MG63 (cell line): Measurements from ENCODE around the gene CSF2. TPM values are rescaled to one million over a fixed set of nuclear protein-coding genes. Genes with fewer than 3 reads are reported as not detected.

Source experiments
- DNase-seq: peaks from one replicate; pipeline ENCODE4 v3.0.0-alpha.2; 2020
- H3K27me3 ChIP-seq: fragments of 250-450 bp; sonication (Bioruptor Pico); 2 replicates; pipeline ENCODE4 v1.5.1; 2020; ENCODE audit warnings: mild to moderate bottlenecking, moderate library complexity
- H3K36me3 ChIP-seq: fragments of 250-450 bp; sonication (Bioruptor Pico); 2 replicates; pipeline ENCODE4 v1.5.1; 2020; ENCODE audit warnings: mild to moderate bottlenecking, moderate library complexity
- H3K4me3 ChIP-seq: fragments of 250-450 bp; sonication (Bioruptor Pico); 2 replicates; pipeline ENCODE4 v1.5.1; 2020; ENCODE audit warnings: mild to moderate bottlenecking, moderate library complexity
- H3K9me3 ChIP-seq: fragments of 250-450 bp; sonication (Bioruptor Pico); 2 replicates; pipeline ENCODE4 v1.5.1; 2020; ENCODE audit warnings: mild to moderate bottlenecking, moderate library complexity
- total RNA-seq: library from RNA; depleted of rRNA; stranded (reverse); fragments of >200 nt; shearing (Covaris generic); gene quantifications from 2 replicates; pipeline ENCODE4 v1.2.3, GENCODE V29; 2014; ENCODE audit warnings: low replicate concordance

CSF2 gene
- total RNA-seq, 1 experiment from 2014 or later, result not detected

DNA sequence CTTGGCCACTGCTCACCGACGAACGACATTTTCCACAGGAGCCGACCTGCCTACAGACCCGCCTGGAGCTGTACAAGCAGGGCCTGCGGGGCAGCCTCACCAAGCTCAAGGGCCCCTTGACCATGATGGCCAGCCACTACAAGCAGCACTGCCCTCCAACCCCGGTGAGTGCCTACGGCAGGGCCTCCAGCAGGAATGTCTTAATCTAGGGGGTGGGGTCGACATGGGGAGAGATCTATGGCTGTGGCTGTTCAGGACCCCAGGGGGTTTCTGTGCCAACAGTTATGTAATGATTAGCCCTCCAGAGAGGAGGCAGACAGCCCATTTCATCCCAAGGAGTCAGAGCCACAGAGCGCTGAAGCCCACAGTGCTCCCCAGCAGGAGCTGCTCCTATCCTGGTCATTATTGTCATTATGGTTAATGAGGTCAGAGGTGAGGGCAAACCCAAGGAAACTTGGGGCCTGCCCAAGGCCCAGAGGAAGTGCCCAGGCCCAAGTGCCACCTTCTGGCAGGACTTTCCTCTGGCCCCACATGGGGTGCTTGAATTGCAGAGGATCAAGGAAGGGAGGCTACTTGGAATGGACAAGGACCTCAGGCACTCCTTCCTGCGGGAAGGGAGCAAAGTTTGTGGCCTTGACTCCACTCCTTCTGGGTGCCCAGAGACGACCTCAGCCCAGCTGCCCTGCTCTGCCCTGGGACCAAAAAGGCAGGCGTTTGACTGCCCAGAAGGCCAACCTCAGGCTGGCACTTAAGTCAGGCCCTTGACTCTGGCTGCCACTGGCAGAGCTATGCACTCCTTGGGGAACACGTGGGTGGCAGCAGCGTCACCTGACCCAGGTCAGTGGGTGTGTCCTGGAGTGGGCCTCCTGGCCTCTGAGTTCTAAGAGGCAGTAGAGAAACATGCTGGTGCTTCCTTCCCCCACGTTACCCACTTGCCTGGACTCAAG, 1.5 kb downstream of the CSF2 start:
- no peaks in the 10 kb centered on the region for H3K27me3 ChIP-seq
- H3K4me3 ChIP-seq, result no peak overlapping the region
- no peaks in the 10 kb centered on the region for H3K9me3 ChIP-seq
- no peaks in the 10 kb centered on the region for H3K36me3 ChIP-seq
- DNase-seq, result peak; percentile 35

DNA sequence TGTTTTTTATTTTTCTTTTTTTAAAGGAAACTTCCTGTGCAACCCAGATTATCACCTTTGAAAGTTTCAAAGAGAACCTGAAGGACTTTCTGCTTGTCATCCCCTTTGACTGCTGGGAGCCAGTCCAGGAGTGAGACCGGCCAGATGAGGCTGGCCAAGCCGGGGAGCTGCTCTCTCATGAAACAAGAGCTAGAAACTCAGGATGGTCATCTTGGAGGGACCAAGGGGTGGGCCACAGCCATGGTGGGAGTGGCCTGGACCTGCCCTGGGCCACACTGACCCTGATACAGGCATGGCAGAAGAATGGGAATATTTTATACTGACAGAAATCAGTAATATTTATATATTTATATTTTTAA, 2.1 kb downstream of the CSF2 start:
- no peak overlapping the region for H3K4me3 ChIP-seq
- DNase-seq, result no peak
- H3K27me3 ChIP-seq, result no peaks in the 10 kb centered on the region
- no peaks in the 10 kb centered on the region for H3K9me3 ChIP-seq
- no peaks in the 10 kb centered on the region for H3K36me3 ChIP-seq

DNA sequence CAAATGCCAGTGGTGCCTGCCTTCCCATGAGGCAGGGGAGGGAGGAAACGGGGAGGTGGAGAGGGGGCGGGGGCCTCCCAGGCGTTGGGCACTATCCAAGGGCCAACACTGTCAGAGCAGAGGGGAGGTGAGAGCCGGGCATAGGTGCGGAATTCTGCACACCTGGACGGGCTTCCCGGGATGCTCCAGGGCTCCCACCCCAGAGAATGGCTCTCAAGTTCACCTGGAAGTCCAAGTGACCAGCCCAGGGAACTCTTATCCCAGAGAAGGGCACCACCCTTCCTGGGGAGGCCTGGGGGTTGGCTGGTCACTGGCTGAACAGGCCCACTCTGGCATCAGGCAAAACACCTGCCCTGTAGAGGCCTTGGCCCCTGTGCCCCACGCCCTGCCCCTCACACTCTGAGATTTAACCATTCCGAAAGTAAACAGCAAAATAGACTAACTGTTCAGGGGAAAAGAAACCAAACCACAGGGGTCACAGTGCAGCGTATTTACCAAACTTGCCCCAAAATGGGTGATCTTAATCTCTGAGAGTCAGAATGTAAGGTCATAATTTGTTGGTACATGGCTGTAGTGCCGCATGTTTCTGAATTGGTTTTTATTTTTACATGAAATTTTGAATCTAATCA, 2.7 kb downstream of the CSF2 start:
- Histone ChIP-seq H3K36me3 (no peaks in the 10 kb centered on the region), H3K27me3 (no peaks in the 10 kb centered on the region), H3K9me3 (no peaks in the 10 kb centered on the region), H3K4me3 (no peak overlapping the region)
- DNase-seq, result no peak

DNA sequence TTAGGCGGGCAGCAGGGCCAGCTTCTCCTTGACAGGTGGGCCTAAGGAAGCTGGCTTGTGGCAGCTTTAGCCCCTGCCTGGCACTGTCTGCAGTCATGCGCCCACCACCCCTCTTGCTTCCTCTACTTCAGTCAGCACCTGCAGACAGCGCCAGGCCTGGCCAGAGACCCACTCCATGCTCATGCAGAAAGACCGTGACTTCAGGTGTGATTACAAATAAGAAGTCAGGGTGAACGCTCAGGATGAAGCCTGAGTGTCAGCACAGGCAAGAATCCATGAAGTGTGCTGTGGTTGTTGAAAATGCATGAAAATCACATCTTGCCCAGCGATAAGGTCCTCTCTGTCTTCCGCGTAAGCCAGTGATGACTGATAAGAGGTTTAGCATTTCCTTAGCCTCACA, 3.4 kb downstream of the CSF2 start:
- H3K9me3 ChIP-seq, result no peaks in the 10 kb centered on the region
- DNase-seq, result no peak
- no peaks in the 10 kb centered on the region for H3K36me3 ChIP-seq

DNA sequence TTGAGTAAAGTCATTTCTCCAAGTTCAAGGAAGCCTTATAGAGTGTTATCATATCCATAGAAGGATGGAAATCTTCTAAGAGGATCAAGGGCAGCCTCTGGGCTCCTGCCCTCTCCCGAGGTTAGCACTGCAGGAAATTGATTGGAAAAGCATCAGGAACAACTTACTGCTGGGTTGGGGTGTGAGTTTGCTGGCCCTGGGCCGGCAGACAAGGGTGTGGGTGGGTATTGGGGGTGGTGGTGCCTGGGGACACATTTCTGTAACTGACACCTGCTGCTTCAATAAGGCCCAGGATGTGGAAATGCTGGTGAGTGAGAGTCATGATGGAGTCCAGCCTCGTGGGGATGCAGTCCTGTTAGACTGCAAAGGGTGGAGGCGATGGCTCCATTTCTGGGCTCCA, 5.5 kb downstream of the CSF2 start:
- Histone ChIP-seq H3K9me3 (no peaks in the 10 kb centered on the region), H3K27me3 (no peaks in the 10 kb centered on the region), H3K4me3 (no peak overlapping the region), H3K36me3 (no peaks in the 10 kb centered on the region)
- DNase-seq, result no peak

More for the DNA sequence above, 3.4 kb downstream of the CSF2 start:
- Histone ChIP-seq H3K4me3 (no peak overlapping the region), H3K27me3 (no peaks in the 10 kb centered on the region)

DNA sequence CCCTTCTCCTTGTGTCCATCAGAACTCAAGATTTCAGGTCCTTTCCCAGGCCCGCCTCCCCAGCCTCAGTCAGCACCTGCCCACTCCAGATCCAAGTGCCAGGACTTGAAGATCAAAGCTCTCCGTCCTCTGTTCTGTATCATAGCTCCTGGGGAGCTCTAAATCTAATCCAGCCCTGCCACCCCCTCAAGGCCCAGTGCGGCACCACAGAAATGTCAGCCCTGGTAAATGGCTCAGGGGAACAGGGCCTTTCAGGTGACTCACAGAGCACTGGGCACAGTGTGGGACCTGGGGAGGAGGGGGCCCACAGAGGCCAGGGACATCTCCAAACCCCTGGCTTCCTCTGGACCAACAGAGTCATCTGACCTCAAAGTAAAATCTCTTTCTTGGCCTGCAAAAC, 6.0 kb downstream of the CSF2 start:
- H3K4me3 ChIP-seq, result no peak overlapping the region
- no peaks in the 10 kb centered on the region for H3K27me3 ChIP-seq
- no peak for DNase-seq
- no peaks in the 10 kb centered on the region for H3K9me3 ChIP-seq
- H3K36me3 ChIP-seq, result no peaks in the 10 kb centered on the region

DNA sequence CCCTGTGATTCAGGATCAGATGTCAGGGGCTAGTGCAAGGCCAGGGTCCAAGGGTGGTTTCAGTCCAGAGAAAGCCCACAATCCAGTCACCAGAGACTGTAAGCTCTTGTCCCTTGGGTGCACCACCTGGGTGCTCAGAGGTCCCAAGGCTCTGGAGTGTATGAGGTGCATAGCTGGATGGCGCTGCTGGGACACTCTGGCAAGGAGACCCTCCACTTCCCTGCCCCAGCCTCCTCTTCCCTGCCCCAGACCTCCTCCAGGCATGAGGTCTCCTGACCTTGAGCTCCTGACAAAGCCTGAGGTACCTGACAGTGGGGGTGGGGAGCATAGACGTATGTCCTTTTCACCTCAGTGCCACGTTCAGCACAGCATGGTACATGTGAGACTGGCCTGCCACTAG, 7.0 kb downstream of the CSF2 start:
- Histone ChIP-seq H3K9me3 (no peaks in the 10 kb centered on the region), H3K27me3 (no peaks in the 10 kb centered on the region), H3K36me3 (no peaks in the 10 kb centered on the region), H3K4me3 (no peak overlapping the region)
- no peak for DNase-seq

DNA sequence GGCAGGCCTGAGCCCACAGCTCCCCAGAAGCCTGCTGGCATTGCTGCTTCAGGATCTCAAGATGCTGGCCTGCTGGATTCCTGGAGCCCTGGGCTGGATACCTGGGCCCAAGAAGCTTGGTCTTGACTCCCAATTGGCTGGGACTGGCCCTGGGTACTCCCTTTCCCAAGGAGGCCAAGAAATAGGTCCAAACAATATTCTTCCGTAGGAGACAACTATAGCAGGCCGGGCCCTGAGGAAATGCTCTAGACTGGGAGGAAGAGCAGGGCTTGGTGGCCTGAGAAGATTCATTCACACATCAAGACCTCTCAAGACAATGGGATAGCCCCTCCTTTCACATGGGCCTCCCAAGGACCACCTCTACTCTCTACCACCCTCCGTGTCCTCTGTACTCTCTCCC, 7.9 kb downstream of the CSF2 start:
- Histone ChIP-seq H3K4me3 (no peak overlapping the region), H3K9me3 (no peaks in the 10 kb centered on the region), H3K27me3 (no peaks in the 10 kb centered on the region), H3K36me3 (no peaks in the 10 kb centered on the region)
- no peak for DNase-seq

DNA sequence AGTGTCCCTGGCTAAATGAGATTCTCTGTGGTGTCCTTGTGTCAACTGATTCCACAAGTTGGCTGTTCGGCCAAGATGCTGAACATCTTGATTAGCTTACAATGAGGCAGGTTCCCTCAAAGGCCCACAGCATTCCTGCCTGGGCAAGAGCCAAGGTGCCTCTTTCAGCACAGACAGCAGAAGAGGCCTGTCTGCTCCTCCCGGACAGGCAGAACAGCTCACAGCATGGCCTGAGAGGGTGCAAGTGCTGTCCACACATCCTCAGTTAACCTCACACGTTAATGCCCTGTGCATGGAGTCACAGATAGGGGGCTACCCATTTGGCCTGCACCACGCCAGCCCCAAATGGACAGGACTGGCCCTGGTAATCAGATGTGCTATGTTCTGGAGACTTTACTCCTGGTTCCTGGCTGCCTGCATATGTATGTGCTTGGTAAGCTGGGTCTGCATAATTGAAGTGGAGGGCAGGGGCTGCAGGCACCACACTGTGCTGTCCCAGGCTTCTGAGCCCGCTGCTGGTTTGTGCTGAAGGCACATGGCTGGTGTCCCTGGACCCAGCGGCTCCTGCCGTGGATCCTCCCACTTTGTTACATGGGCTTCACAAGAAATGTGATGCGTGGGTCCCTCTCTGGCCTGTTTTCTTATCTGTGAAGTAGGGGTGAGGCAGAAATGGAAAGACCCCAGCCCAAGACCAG, 8.9 kb downstream of the CSF2 start:
- Histone ChIP-seq H3K4me3 (no peak overlapping the region), H3K36me3 (no peaks in the 10 kb centered on the region), H3K9me3 (no peaks in the 10 kb centered on the region), H3K27me3 (no peaks in the 10 kb centered on the region)
- no peak for DNase-seq

DNA sequence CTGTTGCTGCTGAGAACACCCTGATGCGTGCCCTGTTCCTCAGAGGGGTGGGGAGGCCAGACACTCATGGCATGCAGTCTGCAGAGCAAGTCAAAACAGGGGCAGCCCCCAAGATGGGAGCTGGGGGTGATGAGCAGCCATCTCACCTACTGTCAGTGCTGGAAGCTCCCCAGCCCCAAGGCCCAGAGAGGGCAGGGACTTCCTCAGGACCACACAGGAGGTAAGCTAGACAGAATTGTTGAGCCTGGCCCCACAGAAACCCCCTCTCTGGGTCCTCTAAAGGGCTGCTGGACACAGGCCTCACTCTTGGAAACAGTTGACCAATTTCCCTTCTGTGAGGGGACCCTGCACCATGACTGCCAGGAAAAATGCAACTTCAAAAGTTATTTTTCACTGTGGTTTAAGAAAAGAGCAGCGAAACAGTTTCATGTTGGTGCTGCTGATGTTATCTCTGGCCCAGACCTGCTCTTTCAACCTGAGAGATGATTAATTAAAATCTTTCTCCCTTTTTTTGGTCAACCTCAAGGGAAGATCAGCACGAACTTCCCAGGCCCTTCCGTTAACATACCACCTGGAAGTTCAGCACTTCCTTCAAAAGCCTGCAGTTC, 9.6 kb downstream of the CSF2 start:
- H3K9me3 ChIP-seq, result no peaks in the 10 kb centered on the region
- H3K4me3 ChIP-seq, result no peak overlapping the region
- DNase-seq, result no peak
- no peaks in the 10 kb centered on the region for H3K27me3 ChIP-seq
- no peaks in the 10 kb centered on the region for H3K36me3 ChIP-seq

DNA sequence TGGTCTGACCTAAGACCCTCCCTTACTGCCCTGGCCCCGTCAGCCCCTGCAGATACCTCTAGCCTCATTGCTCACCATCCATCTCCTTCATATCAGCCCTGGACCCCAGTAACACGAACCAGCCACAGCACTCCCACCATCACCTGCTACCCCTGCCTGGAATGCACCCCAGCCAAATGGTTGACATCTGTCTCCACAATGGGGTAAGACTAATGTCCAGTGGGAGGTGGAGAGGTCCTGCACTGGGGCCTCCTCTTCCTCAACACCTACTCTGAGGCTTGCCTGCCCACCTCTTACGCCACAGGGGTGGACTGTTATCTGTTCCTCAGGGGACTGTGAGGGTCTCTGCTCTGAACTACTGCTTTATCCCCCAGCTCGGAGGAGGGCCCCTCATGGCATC, 12.1 kb downstream of the CSF2 start:
- Histone ChIP-seq H3K27me3 (no peaks in the 10 kb centered on the region), H3K4me3 (no peak overlapping the region), H3K36me3 (no peaks in the 10 kb centered on the region), H3K9me3 (no peaks in the 10 kb centered on the region)
- no peak for DNase-seq

DNA sequence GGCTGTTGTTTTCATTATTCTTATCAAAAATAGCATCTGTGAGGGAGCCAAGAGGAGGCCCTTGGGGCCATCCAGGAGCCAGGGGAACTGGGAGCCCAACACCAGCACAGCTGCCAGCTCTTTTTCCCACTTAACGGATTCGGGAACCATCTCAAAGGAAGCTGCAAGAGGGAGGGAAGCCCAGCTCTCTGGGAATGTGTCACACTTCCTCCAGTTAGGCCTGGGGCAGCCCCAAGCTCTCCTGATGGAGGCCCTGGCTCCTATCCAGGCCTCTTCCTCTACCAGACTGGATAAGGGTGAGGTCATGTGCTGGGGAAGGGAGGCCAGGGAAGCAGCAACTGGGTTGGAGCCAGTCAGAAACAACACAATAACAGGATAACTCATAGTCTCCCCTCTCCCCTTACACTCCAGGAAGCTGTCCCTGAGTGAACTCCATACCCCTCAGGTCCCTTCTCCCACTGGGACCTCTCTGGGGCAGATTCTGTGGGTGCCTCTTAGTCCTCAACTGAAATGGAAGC, 12.7 kb downstream of the CSF2 start:
- no peaks in the 10 kb centered on the region for H3K36me3 ChIP-seq
- no peak overlapping the region for H3K4me3 ChIP-seq
- H3K9me3 ChIP-seq, result no peaks in the 10 kb centered on the region
- no peaks in the 10 kb centered on the region for H3K27me3 ChIP-seq
- DNase-seq, result peak; percentile 100

DNA sequence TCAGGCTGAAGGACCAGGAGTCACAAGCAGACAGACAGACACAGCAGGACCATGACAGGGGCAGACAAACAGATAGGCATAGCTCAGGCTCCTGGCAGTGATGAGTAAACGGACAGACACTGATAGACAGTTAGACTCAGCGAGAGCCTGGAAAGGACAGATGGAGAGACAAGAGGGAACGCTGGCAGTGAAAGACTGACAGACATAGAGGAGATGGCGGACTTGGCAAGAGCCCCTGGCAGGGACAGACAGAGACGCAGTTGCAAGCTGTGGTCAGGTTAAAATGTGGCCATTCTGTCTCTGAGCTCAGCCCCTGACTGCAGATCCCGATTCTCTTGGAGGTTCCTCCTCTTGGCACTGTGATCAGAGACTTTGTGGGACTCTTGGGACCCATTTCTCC, 13.6 kb downstream of the CSF2 start:
- Histone ChIP-seq H3K36me3 (no peaks in the 10 kb centered on the region), H3K9me3 (no peaks in the 10 kb centered on the region), H3K4me3 (no peak overlapping the region), H3K27me3 (no peaks in the 10 kb centered on the region)
- DNase-seq, result no peak

DNA sequence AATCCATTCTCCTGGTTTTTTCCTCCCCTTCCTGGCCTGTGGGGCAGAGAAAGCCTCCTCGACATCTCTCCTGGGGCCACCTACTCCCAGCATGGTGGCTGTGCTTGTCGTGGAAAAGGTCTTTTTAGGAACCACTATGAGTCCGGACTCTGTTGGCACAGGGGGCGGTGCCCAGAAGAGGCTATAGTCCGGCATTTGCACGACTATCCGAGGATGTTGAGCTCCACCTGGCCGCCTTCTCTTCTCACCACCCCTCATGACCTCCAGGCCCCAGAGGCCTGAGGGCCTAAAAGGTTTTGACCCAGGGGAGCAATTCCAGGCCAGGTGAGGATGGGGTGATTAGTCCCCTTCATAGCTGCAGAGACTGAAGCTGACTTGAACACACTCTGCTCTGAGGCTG, 14.1 kb downstream of the CSF2 start:
- DNase-seq, result no peak
- Histone ChIP-seq H3K4me3 (no peak overlapping the region), H3K36me3 (no peaks in the 10 kb centered on the region), H3K27me3 (no peaks in the 10 kb centered on the region), H3K9me3 (no peaks in the 10 kb centered on the region)

DNA sequence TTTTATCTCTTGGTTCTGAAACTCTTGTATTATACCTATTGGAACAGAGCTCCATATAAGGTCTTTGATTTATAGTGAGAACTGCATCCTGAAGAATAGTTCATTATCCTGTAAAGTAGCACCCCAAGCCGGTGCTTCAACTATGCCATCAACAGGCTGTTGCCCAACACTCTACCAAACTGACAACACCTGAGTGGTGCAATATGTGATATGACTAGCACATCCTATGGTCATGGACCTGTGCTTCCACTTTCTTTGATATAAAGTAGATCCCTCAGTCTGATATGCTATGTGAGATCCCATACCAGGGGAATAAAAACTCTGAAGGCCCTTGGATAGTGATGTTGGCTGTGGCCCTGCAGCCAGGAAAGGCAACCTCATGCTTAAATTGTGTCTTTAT, 15.8 kb downstream of the CSF2 start:
- H3K36me3 ChIP-seq, result no peaks in the 10 kb centered on the region
- H3K9me3 ChIP-seq, result no peaks in the 10 kb centered on the region
- H3K4me3 ChIP-seq, result no peak overlapping the region
- no peaks in the 10 kb centered on the region for H3K27me3 ChIP-seq
- DNase-seq, result no peak

DNA sequence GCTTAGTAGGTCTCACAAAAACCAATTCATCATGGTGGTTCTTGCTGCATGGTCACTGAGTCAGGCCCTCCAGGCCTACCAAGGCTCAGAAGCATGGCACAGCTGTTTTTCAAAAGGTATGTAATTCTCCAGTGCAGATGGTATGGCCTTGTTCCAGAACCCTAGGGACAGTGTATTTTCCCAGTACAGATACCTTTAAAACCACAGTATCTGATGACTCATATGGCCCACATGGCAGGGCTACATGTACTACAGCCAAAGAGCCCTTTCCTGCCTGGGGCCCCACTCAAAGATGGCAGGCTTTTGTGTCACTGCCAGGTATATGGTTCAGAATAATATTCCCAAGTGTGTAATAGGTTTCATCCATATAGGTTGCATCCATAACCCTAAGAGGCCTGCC, 16.5 kb downstream of the CSF2 start:
- Histone ChIP-seq H3K4me3 (no peak overlapping the region), H3K9me3 (no peaks in the 10 kb centered on the region), H3K36me3 (no peaks in the 10 kb centered on the region), H3K27me3 (no peaks in the 10 kb centered on the region)
- peak; percentile 71 for DNase-seq

DNA sequence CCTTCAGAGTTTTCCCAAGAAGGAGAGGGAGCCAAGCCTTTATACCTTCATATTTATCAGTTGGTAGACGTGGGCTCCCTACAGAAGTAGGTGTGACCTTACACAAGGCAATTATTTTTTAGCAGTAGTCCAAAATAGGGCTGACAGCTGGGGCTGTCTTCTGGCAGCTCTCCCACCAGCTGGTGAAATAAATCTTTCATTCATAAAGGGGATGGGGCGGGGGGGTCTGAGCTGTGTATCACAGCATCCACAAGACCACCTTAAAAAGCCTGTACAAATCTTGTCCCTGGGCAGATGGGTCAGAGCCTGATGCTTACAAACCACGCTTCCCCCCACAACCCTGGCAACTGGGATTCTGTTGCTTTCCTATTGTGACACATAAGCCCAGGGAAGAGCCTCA, 19.7 kb downstream of the CSF2 start:
- H3K27me3 ChIP-seq, result no peaks in the 10 kb centered on the region
- H3K9me3 ChIP-seq, result no peaks in the 10 kb centered on the region
- H3K36me3 ChIP-seq, result no peaks in the 10 kb centered on the region
- no peak overlapping the region for H3K4me3 ChIP-seq
- DNase-seq, result no peak
